Endodermal cell (in vitro differentiated cells): ENCODE results near the gene GANAB. TPM values are rescaled to one million over a fixed set of nuclear protein-coding genes. Genes with fewer than 3 reads are reported as not detected.

Experiments
- DNase-seq: peaks from one replicate; pipeline ENCODE4 v3.0.0-alpha.2; 2017
- H3K27ac ChIP-seq: 2 replicates; pipeline ENCODE4 v1.5.1; 2013; ENCODE audit warnings: mild to moderate bottlenecking, low read depth, low read length, moderate library complexity
- H3K27me3 ChIP-seq: 2 replicates; pipeline ENCODE4 v1.6.1; 2013; ENCODE audit warnings: mild to moderate bottlenecking, low read length, moderate library complexity; ENCODE audit not compliant: insufficient read depth, control insufficient read depth, poor library complexity, severe bottlenecking
- H3K36me3 ChIP-seq: 2 replicates; pipeline ENCODE4 v1.7.0; 2013; ENCODE audit warnings: mild to moderate bottlenecking, low read length, moderate library complexity; ENCODE audit not compliant: control insufficient read depth, insufficient read depth
- H3K4me1 ChIP-seq: one replicate; pipeline ENCODE4 v1.7.0; 2013; ENCODE audit warnings: low read length; ENCODE audit not compliant: control insufficient read depth, insufficient read depth
- H3K4me3 ChIP-seq: 2 replicates; pipeline ENCODE4 v1.5.1; 2013; ENCODE audit warnings: mild to moderate bottlenecking, low read length, moderate library complexity
- H3K9ac ChIP-seq: 2 replicates; pipeline ENCODE4 v1.6.1; 2013; ENCODE audit warnings: mild to moderate bottlenecking, low read length, moderate library complexity; ENCODE audit not compliant: poor library complexity, severe bottlenecking; ENCODE audit errors: extremely low read depth
- H3K9me3 ChIP-seq: 2 replicates; pipeline ENCODE4 v1.6.1; 2013; ENCODE audit warnings: mild to moderate bottlenecking, low read length, moderate library complexity; ENCODE audit not compliant: control insufficient read depth
- H3K27ac Mint-ChIP-seq: 2 replicates; pipeline ENCODE4 v1.8.0; 2020; ENCODE audit warnings: mixed read lengths
- H3K27me3 Mint-ChIP-seq: 2 replicates; pipeline ENCODE4 v1.8.0; 2021; ENCODE audit warnings: mild to moderate bottlenecking, mixed read lengths; ENCODE audit not compliant: insufficient read depth
- H3K36me3 Mint-ChIP-seq: 2 replicates; pipeline ENCODE4 v1.8.0; 2020; ENCODE audit warnings: low read depth, mixed read lengths
- H3K4me1 Mint-ChIP-seq: 2 replicates; pipeline ENCODE4 v1.8.0; 2020; ENCODE audit warnings: mixed read lengths
- H3K4me3 Mint-ChIP-seq: 2 replicates; pipeline ENCODE4 v1.8.0; 2020; ENCODE audit warnings: mild to moderate bottlenecking, moderate library complexity, mixed read lengths
- H3K9me3 Mint-ChIP-seq: 2 replicates; pipeline ENCODE4 v1.8.0; 2020; ENCODE audit warnings: mild to moderate bottlenecking, mixed read lengths
- WGBS, 2 experiments: methylation state at CpG; one replicate each; pipeline versions ENCODE4 v1.1.5 to v1.1.7; 2013; ENCODE audit warnings: missing lambda C conversion rate in 2 of 2, mixed read lengths in 1 of 2; ENCODE audit not compliant: insufficient coverage in 1 of 2, insufficient read length in 1 of 2; 5-methylcytosine and 5-hydroxymethylcytosine counted together
- total RNA-seq, 2 donors: library from RNA; stranded (reverse); fragmentation: NEBNext Ultra II Directional in 1 of 2; extraction: Animal tissue kit (Norgen Biotek cat#: 25700) in 1 of 2; gene quantifications; 2 replicates in 1 of 2; 3 replicates in 1 of 2; pipeline ENCODE4 v1.2.1, GENCODE V29; 2021
- TF ChIP-seq, protein P1 (sequence below): fragments of 200-600 bp; sonication (generic); conservative IDR thresholded peaks from 2 replicates; pipeline ENCODE4 v1.5.0; 2021; ENCODE audit warnings: antibody characterized with exemption, mild to moderate bottlenecking

The GANAB gene
- total RNA-seq, 2 donors from 2014 or later = 377 to 402 TPM

DNA sequence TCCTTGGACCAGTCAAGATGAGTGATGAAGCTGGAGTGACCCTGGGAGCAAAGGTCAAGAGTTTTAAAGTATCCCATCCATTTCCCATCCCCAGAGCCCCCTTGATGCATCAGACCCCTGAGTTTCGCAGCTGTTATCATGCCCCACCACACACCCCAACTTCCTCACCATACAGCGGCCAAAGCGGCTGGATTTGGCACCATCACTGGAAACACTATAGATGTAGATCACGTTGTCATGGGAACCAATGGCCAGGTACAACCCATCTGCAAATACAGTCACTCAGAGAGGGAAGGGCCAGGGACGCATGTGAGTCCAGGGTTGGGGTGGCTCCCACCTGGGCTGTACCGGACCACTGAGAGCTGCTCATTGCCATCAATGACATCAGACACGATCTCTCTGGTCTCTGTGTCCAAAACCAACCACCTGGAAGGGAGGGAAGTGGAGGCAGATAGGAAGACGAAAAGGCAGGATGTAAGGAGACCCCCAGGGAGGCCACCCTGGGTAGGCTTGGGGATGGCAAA lies 42.6 kb downstream of the GANAB start:
- Histone ChIP-seq H3K36me3 (peaks cover 10% of the 10 kb centered on the region), H3K27me3 (peaks cover 11% of the 10 kb centered on the region), H3K4me1 (peaks cover 4% of the 10 kb centered on the region), H3K4me3 (no peak overlapping the region), H3K9me3 (no peaks in the 10 kb centered on the region), H3K27ac (no peak overlapping the region), H3K9ac (no peak overlapping the region)
- TF ChIP-seq, protein P1, sequence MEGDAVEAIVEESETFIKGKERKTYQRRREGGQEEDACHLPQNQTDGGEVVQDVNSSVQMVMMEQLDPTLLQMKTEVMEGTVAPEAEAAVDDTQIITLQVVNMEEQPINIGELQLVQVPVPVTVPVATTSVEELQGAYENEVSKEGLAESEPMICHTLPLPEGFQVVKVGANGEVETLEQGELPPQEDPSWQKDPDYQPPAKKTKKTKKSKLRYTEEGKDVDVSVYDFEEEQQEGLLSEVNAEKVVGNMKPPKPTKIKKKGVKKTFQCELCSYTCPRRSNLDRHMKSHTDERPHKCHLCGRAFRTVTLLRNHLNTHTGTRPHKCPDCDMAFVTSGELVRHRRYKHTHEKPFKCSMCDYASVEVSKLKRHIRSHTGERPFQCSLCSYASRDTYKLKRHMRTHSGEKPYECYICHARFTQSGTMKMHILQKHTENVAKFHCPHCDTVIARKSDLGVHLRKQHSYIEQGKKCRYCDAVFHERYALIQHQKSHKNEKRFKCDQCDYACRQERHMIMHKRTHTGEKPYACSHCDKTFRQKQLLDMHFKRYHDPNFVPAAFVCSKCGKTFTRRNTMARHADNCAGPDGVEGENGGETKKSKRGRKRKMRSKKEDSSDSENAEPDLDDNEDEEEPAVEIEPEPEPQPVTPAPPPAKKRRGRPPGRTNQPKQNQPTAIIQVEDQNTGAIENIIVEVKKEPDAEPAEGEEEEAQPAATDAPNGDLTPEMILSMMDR = no peak
- no peaks in the 10 kb centered on the region for H3K9me3 Mint-ChIP-seq
- H3K4me3 Mint-ChIP-seq = no peak overlapping the region
- peaks cover 35% of the 10 kb centered on the region for H3K36me3 Mint-ChIP-seq
- peaks cover 45% of the 10 kb centered on the region for H3K4me1 Mint-ChIP-seq
- peaks cover 24% of the 10 kb centered on the region for H3K27me3 Mint-ChIP-seq
- 94 to 100% methylated on average over 6 to 8 of the region's 8 CpGs for WGBS, 2 experiments
- DNase-seq = no peak
- no peak overlapping the region for H3K27ac Mint-ChIP-seq

DNA sequence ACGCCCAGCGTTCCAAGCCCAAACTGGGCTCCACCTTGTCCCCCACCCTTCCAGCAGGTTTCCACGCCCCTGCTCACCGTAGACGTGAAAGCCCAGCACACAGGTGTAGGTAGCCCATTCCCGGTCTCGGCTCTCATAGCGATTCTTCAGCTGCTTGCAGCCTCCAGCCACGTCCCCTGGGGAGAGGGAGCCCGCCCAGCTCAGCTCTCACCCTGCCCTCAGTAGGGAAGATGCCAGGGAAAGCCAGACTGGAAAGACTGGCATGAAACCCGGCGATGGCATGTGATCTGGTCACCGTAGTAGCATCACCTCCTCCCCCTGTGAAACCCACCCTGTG lies 43.4 kb downstream of the GANAB start:
- Histone ChIP-seq H3K9me3 (no peaks in the 10 kb centered on the region), H3K27me3 (peaks cover 11% of the 10 kb centered on the region), H3K36me3 (peaks cover 18% of the 10 kb centered on the region), H3K27ac (no peak overlapping the region), H3K4me3 (no peak overlapping the region), H3K4me1 (peaks cover 8% of the 10 kb centered on the region), H3K9ac (no peak overlapping the region)
- peaks cover 43% of the 10 kb centered on the region for H3K36me3 Mint-ChIP-seq
- DNase-seq = peak; percentile 71
- peaks cover 53% of the 10 kb centered on the region for H3K4me1 Mint-ChIP-seq
- 71 to 78% methylated on average over 11 to 13 of the region's 13 CpGs for WGBS, 2 experiments
- peaks cover 24% of the 10 kb centered on the region for H3K27me3 Mint-ChIP-seq
- H3K9me3 Mint-ChIP-seq = no peaks in the 10 kb centered on the region
- H3K4me3 Mint-ChIP-seq = peak overlapping the region; percentile 77
- H3K27ac Mint-ChIP-seq = no peak overlapping the region
- TF ChIP-seq, protein P1 = no peak

DNA sequence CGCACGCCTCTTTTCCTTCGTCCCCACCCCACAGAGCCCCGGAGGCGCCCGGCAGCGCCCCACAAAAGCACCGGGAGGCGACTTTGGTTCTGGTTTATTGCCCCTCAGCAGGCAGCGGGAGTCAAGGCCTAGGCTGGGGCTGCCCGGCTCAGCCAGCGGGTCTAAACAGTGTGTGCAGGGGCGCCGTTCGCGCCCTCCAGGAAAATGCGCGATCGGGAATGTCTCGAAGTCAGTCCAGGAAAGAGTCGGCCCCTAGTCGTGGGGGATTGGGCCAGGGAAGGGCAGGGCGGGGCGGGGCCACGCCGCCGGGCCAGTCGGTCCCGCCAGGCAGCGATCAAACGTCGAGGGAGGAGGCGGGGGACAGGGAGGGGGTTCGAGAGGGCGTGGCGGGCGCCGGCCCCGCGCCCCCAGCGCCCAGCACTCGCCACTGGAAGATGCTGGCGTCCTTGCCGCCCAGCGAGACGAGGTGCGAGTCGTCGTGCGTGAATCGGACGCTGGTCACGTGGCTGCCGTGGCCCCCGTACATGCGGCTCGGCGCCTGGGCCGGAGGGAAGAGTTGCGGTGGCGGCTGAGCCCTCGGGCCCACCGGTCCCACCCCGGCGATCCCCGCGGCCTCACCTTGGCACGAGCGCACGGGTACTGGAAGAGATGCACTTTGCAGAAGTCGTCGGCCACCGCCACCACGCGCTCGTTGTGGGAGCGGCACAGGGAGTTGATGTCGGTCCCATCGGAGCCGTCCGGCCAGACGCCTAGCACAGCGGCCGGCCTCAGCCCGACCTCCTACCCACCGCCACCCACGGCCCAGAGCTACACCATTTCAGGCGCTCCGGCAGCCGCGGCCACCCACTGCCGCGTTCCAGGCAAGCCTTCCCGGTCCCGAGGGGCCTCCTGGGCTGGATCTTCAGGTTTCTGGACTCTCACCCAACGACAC lies 44.0 kb downstream of the GANAB start:
- 21 to 22% methylated on average over 65 to 96 of the region's 96 CpGs for WGBS, 2 experiments
- Histone ChIP-seq H3K4me1 (peaks cover 13% of the 10 kb centered on the region), H3K36me3 (peaks cover 24% of the 10 kb centered on the region), H3K27ac (peak overlapping the region; percentile 69), H3K9ac (peak overlapping the region; percentile 11), H3K4me3 (peak overlapping the region; percentile 96), H3K27me3 (peaks cover 11% of the 10 kb centered on the region), H3K9me3 (no peaks in the 10 kb centered on the region)
- H3K36me3 Mint-ChIP-seq = peaks cover 50% of the 10 kb centered on the region
- peak overlapping the region; percentile 77 for H3K4me3 Mint-ChIP-seq
- peaks cover 55% of the 10 kb centered on the region for H3K4me1 Mint-ChIP-seq
- peaks cover 24% of the 10 kb centered on the region for H3K27me3 Mint-ChIP-seq
- H3K9me3 Mint-ChIP-seq = no peaks in the 10 kb centered on the region
- TF ChIP-seq, protein P1 = peak; percentile 26
- peak overlapping the region; percentile 94 for H3K27ac Mint-ChIP-seq
- DNase-seq = peak; percentile 88
